SK-N-SH treated with all-trans-retinoic acid at 6 μM for 48 hours (cell line): Measurements from ENCODE around the gene NRAS.

ENCODE experiments used
- ARNTL ChIP-seq: fragments of 450-650 bp; formaldehyde crosslinking; IDR thresholded peaks from 2 replicates; pipeline ENCODE4 v1.5.0; 2020; ENCODE audit warnings: low read depth, mild to moderate bottlenecking, moderate library complexity, borderline replicate concordance
- BACH2 ChIP-seq: fragments of 250-450 bp; sonication (Bioruptor Pico); IDR thresholded peaks from 2 replicates; pipeline ENCODE4 v1.9.0; 2021; ENCODE audit warnings: mild to moderate bottlenecking, borderline replicate concordance
- CREB5 ChIP-seq: fragments of 250-450 bp; sonication (Bioruptor Pico); IDR thresholded peaks from 2 replicates; pipeline ENCODE4 v1.5.1; 2020; ENCODE audit warnings: low read depth, mild to moderate bottlenecking, moderate library complexity
- CSDC2 ChIP-seq: fragments of 250-450 bp; sonication (Bioruptor Pico); IDR thresholded peaks from 2 replicates; pipeline ENCODE4 v1.5.0; 2020; ENCODE audit warnings: mild to moderate bottlenecking, moderate library complexity
- ESRRG ChIP-seq: fragments of 250-450 bp; sonication (Bioruptor Pico); IDR thresholded peaks from 2 replicates; pipeline ENCODE4 v1.6.1; 2021; ENCODE audit warnings: mild to moderate bottlenecking
- POU6F1 ChIP-seq: fragments of 250-450 bp; sonication (Bioruptor Pico); IDR thresholded peaks from 2 replicates; pipeline ENCODE4 v1.8.0; 2021; ENCODE audit warnings: low read depth, mild to moderate bottlenecking, moderate library complexity, borderline replicate concordance
- RARB ChIP-seq: fragments of 250-450 bp; sonication (Bioruptor Pico); IDR thresholded peaks from 2 replicates; pipeline ENCODE4 v1.8.0; 2021; ENCODE audit warnings: mild to moderate bottlenecking, moderate library complexity
- TCF4 ChIP-seq: fragments of 250-450 bp; sonication (Bioruptor Pico); IDR thresholded peaks from 2 replicates; pipeline ENCODE4 v1.8.0; 2021; ENCODE audit warnings: mild to moderate bottlenecking, moderate library complexity, borderline replicate concordance
- ZC3H10 ChIP-seq: fragments of 250-450 bp; sonication (Bioruptor Pico); IDR thresholded peaks from 2 replicates; pipeline ENCODE4 v1.5.1; 2021; ENCODE audit warnings: mild to moderate bottlenecking, moderate library complexity
- ZFP30 ChIP-seq: fragments of 450-650 bp; formaldehyde crosslinking; IDR thresholded peaks from 2 replicates; pipeline ENCODE4 v1.5.0; 2022; ENCODE audit warnings: mild to moderate bottlenecking, moderate library complexity
- TF ChIP-seq, protein P1 (sequence below): fragments of 250-450 bp; sonication (Bioruptor Pico); IDR thresholded peaks from 2 replicates; pipeline ENCODE4 v1.8.0; 2020; ENCODE audit warnings: mild to moderate bottlenecking, moderate library complexity, borderline replicate concordance

DNA sequence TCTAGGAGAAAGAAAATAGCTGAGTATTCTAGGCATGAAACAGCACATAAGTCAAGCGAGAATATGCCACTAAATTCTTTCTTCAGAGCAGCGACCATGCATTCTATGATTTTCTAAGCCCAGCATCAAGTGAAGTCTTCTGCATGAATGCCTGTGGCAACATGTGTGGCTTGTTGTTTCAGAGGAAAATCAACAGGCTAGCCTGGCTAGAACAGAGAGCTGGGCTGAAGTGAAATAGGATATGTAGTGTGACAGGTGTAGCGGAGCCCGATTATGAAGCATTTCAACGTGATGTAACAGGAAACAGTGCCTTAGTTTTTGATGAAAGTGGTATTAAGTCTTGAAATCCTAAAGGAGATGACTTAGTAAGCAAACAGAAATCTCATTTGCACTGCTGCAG, 34.2 kb upstream of the NRAS start:
- TF ChIP-seq, protein P1, sequence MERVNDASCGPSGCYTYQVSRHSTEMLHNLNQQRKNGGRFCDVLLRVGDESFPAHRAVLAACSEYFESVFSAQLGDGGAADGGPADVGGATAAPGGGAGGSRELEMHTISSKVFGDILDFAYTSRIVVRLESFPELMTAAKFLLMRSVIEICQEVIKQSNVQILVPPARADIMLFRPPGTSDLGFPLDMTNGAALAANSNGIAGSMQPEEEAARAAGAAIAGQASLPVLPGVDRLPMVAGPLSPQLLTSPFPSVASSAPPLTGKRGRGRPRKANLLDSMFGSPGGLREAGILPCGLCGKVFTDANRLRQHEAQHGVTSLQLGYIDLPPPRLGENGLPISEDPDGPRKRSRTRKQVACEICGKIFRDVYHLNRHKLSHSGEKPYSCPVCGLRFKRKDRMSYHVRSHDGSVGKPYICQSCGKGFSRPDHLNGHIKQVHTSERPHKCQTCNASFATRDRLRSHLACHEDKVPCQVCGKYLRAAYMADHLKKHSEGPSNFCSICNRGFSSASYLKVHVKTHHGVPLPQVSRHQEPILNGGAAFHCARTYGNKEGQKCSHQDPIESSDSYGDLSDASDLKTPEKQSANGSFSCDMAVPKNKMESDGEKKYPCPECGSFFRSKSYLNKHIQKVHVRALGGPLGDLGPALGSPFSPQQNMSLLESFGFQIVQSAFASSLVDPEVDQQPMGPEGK = no peak
- TF ChIP-seq ESRRG (no peak), ARNTL (CRISPR knock-in tag) (no peak), BACH2 (no peak), RARB (CRISPR knock-in tag) (no peak), CREB5 (CRISPR knock-in tag) (no peak), ZC3H10 (CRISPR knock-in tag) (no peak), ZFP30 (CRISPR knock-in tag) (no peak), TCF4 (no peak), POU6F1 (CRISPR knock-in tag) (no peak), CSDC2 (CRISPR knock-in tag) (no peak)
